Measurements from ENCODE around the gene UBN2.
"Not testable (repeated sequence)": the region's sequence is repeated elsewhere in the genome, so short reads cannot be mapped to it uniquely, and the experiment has no call there.

The UBN2 gene

GRCh38 chr7:139304517-139304916, 73.5 kb downstream of the UBN2 start:
- no peaks in the 10 kb centered on the region for H3K36me3 ChIP-seq (replicated peaks)
- no peak for TF ChIP-seq CTCF (IDR thresholded peaks at IDR 0.05; ENCODE audit: low read depth, low read length, missing control alignments)
- in situ Hi-C loops (cut with HindIII; ENCODE audit: low pct_ligation_motif_present, low sequenced_read_pairs), result no loop called here
- DNase-seq, result no peak
- H3K4me3 ChIP-seq (ENCODE audit: low read depth, low read length), result no peak overlapping the region
- no peaks in the 10 kb centered on the region for H3K27me3 ChIP-seq (replicated peaks)
- H3K27ac ChIP-seq, result no peak overlapping the region

GRCh38 chr7:139317939-139318505, 87.0 kb downstream of the UBN2 start:
- no peak for TF ChIP-seq CTCF (IDR thresholded peaks at IDR 0.05; ENCODE audit: low read depth, low read length, missing control alignments)
- no peaks in the 10 kb centered on the region for H3K27me3 ChIP-seq (replicated peaks)
- in situ Hi-C loops (cut with HindIII; ENCODE audit: low pct_ligation_motif_present, low sequenced_read_pairs), result no loop called here
- DNase-seq, result no peak
- H3K36me3 ChIP-seq (replicated peaks), result no peaks in the 10 kb centered on the region
- no peak overlapping the region for H3K27ac ChIP-seq
- no peak overlapping the region for H3K4me3 ChIP-seq (ENCODE audit: low read depth, low read length)

- Histone ChIP-seq H3K36me3 (replicated peaks) (no peaks in the 10 kb centered on the region), H3K27me3 (replicated peaks) (no peaks in the 10 kb centered on the region), H3K4me3 (ENCODE audit: low read depth, low read length) (no peak overlapping the region), H3K27ac (no peak overlapping the region)
- in situ Hi-C loops (cut with HindIII; ENCODE audit: low pct_ligation_motif_present, low sequenced_read_pairs), result no loop called here
- DNase-seq, result no peak
- peak; percentile 62 for TF ChIP-seq CTCF (IDR thresholded peaks at IDR 0.05; ENCODE audit: low read depth, low read length, missing control alignments)
These were observed 90.2 kb downstream of the UBN2 start for GRCh38 chr7:139321071-139321745.

GRCh38 chr7:139324709-139325108, 93.7 kb downstream of the UBN2 start:
- DNase-seq; H3K27ac ChIP-seq; H3K27me3 ChIP-seq (replicated peaks); H3K4me3 ChIP-seq (ENCODE audit: low read depth, low read length); H3K36me3 ChIP-seq (replicated peaks); in situ Hi-C loops (cut with HindIII; ENCODE audit: low pct_ligation_motif_present, low sequenced_read_pairs): not testable (repeated sequence)

GRCh38 chr7:139328375-139328774, 97.3 kb downstream of the UBN2 start:
- no peak for TF ChIP-seq CTCF (IDR thresholded peaks at IDR 0.05; ENCODE audit: low read depth, low read length, missing control alignments)
- no peak overlapping the region for H3K4me3 ChIP-seq (ENCODE audit: low read depth, low read length)
- in situ Hi-C loops (cut with HindIII; ENCODE audit: low pct_ligation_motif_present, low sequenced_read_pairs), result no loop called here
- peak; percentile 59 for DNase-seq
- no peaks in the 10 kb centered on the region for H3K36me3 ChIP-seq (replicated peaks)
- no peaks in the 10 kb centered on the region for H3K27me3 ChIP-seq (replicated peaks)
- no peak overlapping the region for H3K27ac ChIP-seq

- no peak for DNase-seq
- no peak for TF ChIP-seq CTCF (IDR thresholded peaks at IDR 0.05; ENCODE audit: low read depth, low read length, missing control alignments)
- Histone ChIP-seq H3K4me3 (ENCODE audit: low read depth, low read length) (no peak overlapping the region), H3K36me3 (replicated peaks) (no peaks in the 10 kb centered on the region), H3K27me3 (replicated peaks) (no peaks in the 10 kb centered on the region), H3K27ac (no peak overlapping the region)
- in situ Hi-C loops (cut with HindIII; ENCODE audit: low pct_ligation_motif_present, low sequenced_read_pairs), result no loop called here
These were observed 98.1 kb downstream of the UBN2 start for GRCh38 chr7:139329119-139329518.

Data from brain microvascular endothelial cell (primary cell).